GM21737 (cell line): ENCODE data around the gene CCDC92B.
"Not testable (repeated sequence)": the region's sequence is repeated elsewhere in the genome, so short reads cannot be mapped to it uniquely, and the experiment has no call there.

Source experiments
- ATAC-seq: cut with Tn5 transposase; IDR thresholded peaks from one replicate; pipeline ENCODE4 v1.9.1; 2021; ENCODE audit warnings: mild to moderate bottlenecking, moderate library complexity; ENCODE audit not compliant: unreplicated experiment

The CCDC92B gene

GRCh38 chr17:2749058-2749783, at the start of gene CCDC92B:
Gene CCDC92B, minus strand, starts transcription at chr17:2749652. Its CDS starts 14,507 bp downstream, at chr17:2735145.
- no peak for ATAC-seq

GRCh38 chr17:2798678-2799077, 49.2 kb upstream of the CCDC92B start:
- ATAC-seq: no peak

GRCh38 chr17:2798188-2798587, 48.7 kb upstream of the CCDC92B start:
- no peak for ATAC-seq

GRCh38 chr17:2797637-2798036, 48.2 kb upstream of the CCDC92B start:
- no peak for ATAC-seq

- no peak for ATAC-seq
Measured at GRCh38 chr17:2797226-2797625, 47.8 kb upstream of the CCDC92B start.

- ATAC-seq: no peak
Measured at GRCh38 chr17:2796164-2797125, 47.0 kb upstream of the CCDC92B start, which contains the start of gene RAP1GAP2. Gene RAP1GAP2, plus strand, starts transcription at chr17:2796438. Its CDS starts 90 bp downstream, at chr17:2796528.

GRCh38 chr17:2795441-2796163, 46.1 kb upstream of the CCDC92B start:
- ATAC-seq: no peak

GRCh38 chr17:2794111-2794803, 44.8 kb upstream of the CCDC92B start:
- ATAC-seq: no peak

- ATAC-seq: no peak
Measured at GRCh38 chr17:2792366-2793169, 43.1 kb upstream of the CCDC92B start.

- no peak for ATAC-seq
Measured at GRCh38 chr17:2789700-2790099, 40.2 kb upstream of the CCDC92B start.

GRCh38 chr17:2786176-2786881, 36.9 kb upstream of the CCDC92B start:
- ATAC-seq: no peak

- not testable (repeated sequence) for ATAC-seq
Measured at GRCh38 chr17:2785376-2785775, 35.9 kb upstream of the CCDC92B start.

- ATAC-seq: no peak
Measured at GRCh38 chr17:2784864-2785263, 35.4 kb upstream of the CCDC92B start.

GRCh38 chr17:2783310-2784030, 34.0 kb upstream of the CCDC92B start:
- no peak for ATAC-seq

GRCh38 chr17:2782055-2782454, 32.6 kb upstream of the CCDC92B start:
- ATAC-seq: no peak

- not testable (repeated sequence) for ATAC-seq
Measured at GRCh38 chr17:2781598-2781997, 32.1 kb upstream of the CCDC92B start.

- ATAC-seq: no peak
Measured at GRCh38 chr17:2780931-2781454, 31.5 kb upstream of the CCDC92B start.

GRCh38 chr17:2780256-2780655, 30.8 kb upstream of the CCDC92B start:
- no peak for ATAC-seq
